Measurements from ENCODE around the gene C16orf86.

Gene C16orf86

DNA sequence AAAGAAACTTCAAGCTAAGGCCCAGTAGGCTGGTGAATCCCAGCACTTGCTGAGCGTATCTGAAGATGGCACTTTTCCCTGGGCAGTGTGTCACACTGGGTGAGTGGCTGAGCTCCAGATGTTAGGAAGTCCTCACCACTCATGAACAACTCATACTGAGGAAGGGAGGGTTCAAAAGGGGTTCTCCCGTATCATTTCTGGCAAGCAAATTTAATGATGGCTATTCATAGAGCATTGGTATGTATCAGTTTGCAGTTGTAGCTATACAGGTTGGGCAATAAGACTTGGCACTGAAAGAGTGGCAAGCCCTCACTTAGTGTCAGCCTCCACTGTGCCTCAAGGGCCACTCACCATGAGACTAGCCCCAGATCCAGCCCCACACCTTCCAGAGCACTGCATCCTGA lies 41.8 kb downstream of the C16orf86 start:
- no CpG with 5 or more reads among the region's 2 CpGs for WGBS (ENCODE audit: insufficient coverage)
- no peaks in the 10 kb centered on the region for H3K4me1 ChIP-seq (ENCODE audit: control extremely low read depth in 1 of 4, control insufficient read depth in 4 of 4, insufficient read depth in 4 of 4, low read length in 3 of 4)
- no peak overlapping the region for H3K4me3 ChIP-seq (ENCODE audit: control insufficient read depth in 1 of 7, extremely low read depth in 1 of 7, insufficient read depth in 4 of 7, low read depth in 2 of 7, low read length in 6 of 7)
- no peaks in the 10 kb centered on the region for H3K27me3 ChIP-seq (replicated peaks in 2 of 5; ENCODE audit: control insufficient read depth in 4 of 5, insufficient read depth in 5 of 5, low read length in 4 of 5)
- H3K27ac ChIP-seq (ENCODE audit: insufficient read depth in 1 of 2, low read depth in 1 of 2, low read length in 2 of 2, poor library complexity in 1 of 2, severe bottlenecking in 2 of 2), result no peak overlapping the region
- ChIA-PET POLR2A (interaction anchor here (0.8 kb wide), 1 partner anchor 377 kb away, joined by 3 read pairs; no protein-coding TSS in a partner anchor), CTCF (interaction anchor here (0.7 kb wide), 1 partner anchor 24 kb away, joined by 3 read pairs; no protein-coding TSS in a partner anchor)
- no peaks in the 10 kb centered on the region for H3K36me3 ChIP-seq (ENCODE audit: control insufficient read depth in 4 of 4, insufficient read depth in 4 of 4, low read length in 3 of 4)
- no peaks in the 10 kb centered on the region for H3K9me3 ChIP-seq (ENCODE audit: control extremely low read depth in 1 of 5, control insufficient read depth in 4 of 5, insufficient read depth in 2 of 5, low read depth in 1 of 5, low read length in 4 of 5)
- DNase-seq, result no peak

DNA sequence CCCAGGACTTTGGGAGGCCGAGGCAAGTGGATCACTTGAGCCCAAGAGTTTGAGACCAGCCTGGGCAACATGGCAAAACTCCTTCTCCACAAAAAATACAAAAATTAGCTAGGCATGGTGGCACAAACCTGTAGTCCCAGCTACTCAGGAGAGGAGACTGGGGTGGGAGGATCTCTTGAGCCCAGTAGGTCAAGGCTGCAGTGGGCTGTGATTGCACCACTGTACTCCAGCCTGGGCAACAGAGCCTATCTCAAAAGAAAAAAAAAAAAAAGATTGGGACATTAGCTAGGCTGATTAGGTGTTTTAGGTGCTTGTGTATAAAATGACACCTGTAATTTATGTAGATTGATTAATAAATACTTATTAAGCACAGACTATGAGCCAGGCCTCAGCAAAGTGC lies 42.4 kb downstream of the C16orf86 start:
- DNase-seq, result no peak
- H3K27ac ChIP-seq (ENCODE audit: insufficient read depth in 1 of 2, low read depth in 1 of 2, low read length in 2 of 2, poor library complexity in 1 of 2, severe bottlenecking in 2 of 2), result no peak overlapping the region
- ChIA-PET CTCF (no interaction called here), POLR2A (interaction anchor here (0.6 to 0.7 kb wide), 2 partner anchors 66 to 775 kb away, joined by 3 read pairs; partner anchors contain the start of gene CIAO2B)
- WGBS (ENCODE audit: insufficient coverage), result 100% methylated on average over 1 of the region's 1 CpG
- no peaks in the 10 kb centered on the region for H3K9me3 ChIP-seq (ENCODE audit: control extremely low read depth in 1 of 5, control insufficient read depth in 4 of 5, insufficient read depth in 2 of 5, low read depth in 1 of 5, low read length in 4 of 5)
- no peak overlapping the region for H3K4me3 ChIP-seq (ENCODE audit: control insufficient read depth in 1 of 7, extremely low read depth in 1 of 7, insufficient read depth in 4 of 7, low read depth in 2 of 7, low read length in 6 of 7)
- H3K36me3 ChIP-seq (ENCODE audit: control insufficient read depth in 4 of 4, insufficient read depth in 4 of 4, low read length in 3 of 4), result no peaks in the 10 kb centered on the region
- H3K4me1 ChIP-seq (ENCODE audit: control extremely low read depth in 1 of 4, control insufficient read depth in 4 of 4, insufficient read depth in 4 of 4, low read length in 3 of 4), result no peaks in the 10 kb centered on the region
- no peaks in the 10 kb centered on the region for H3K27me3 ChIP-seq (replicated peaks in 2 of 5; ENCODE audit: control insufficient read depth in 4 of 5, insufficient read depth in 5 of 5, low read length in 4 of 5)

DNA sequence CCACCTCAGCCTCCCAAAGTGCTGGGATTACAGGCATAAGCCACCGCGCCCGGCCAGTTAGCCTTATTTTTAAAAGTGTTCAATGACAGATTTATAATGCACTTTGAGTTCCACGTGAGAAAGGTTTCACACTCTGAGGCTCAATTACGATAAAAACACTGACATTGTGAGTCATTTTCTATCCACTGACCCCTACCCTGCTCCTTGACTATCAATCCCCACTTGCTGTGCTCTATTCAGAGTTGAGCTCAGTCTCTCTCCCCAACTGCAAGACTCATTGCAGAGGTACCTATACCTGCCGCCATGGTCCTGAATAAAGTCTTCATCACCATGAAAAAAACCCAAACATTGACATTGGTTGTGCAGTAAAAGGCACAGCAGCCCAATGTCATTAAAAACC lies 44.0 kb downstream of the C16orf86 start:
- no peaks in the 10 kb centered on the region for H3K9me3 ChIP-seq (ENCODE audit: control extremely low read depth in 1 of 5, control insufficient read depth in 4 of 5, insufficient read depth in 2 of 5, low read depth in 1 of 5, low read length in 4 of 5)
- no peak overlapping the region for H3K4me3 ChIP-seq (ENCODE audit: control insufficient read depth in 1 of 7, extremely low read depth in 1 of 7, insufficient read depth in 4 of 7, low read depth in 2 of 7, low read length in 6 of 7)
- DNase-seq, result no peak
- POLR2A ChIA-PET, result no interaction called here
- no CpG with 5 or more reads among the region's 6 CpGs for WGBS (ENCODE audit: insufficient coverage)
- H3K4me1 ChIP-seq (ENCODE audit: control extremely low read depth in 1 of 4, control insufficient read depth in 4 of 4, insufficient read depth in 4 of 4, low read length in 3 of 4), result no peaks in the 10 kb centered on the region
- no peaks in the 10 kb centered on the region for H3K36me3 ChIP-seq (ENCODE audit: control insufficient read depth in 4 of 4, insufficient read depth in 4 of 4, low read length in 3 of 4)
- no peak overlapping the region for H3K27ac ChIP-seq (ENCODE audit: insufficient read depth in 1 of 2, low read depth in 1 of 2, low read length in 2 of 2, poor library complexity in 1 of 2, severe bottlenecking in 2 of 2)
- CTCF ChIA-PET, result no interaction called here
- H3K27me3 ChIP-seq (replicated peaks in 2 of 5; ENCODE audit: control insufficient read depth in 4 of 5, insufficient read depth in 5 of 5, low read length in 4 of 5), result no peaks in the 10 kb centered on the region

DNA sequence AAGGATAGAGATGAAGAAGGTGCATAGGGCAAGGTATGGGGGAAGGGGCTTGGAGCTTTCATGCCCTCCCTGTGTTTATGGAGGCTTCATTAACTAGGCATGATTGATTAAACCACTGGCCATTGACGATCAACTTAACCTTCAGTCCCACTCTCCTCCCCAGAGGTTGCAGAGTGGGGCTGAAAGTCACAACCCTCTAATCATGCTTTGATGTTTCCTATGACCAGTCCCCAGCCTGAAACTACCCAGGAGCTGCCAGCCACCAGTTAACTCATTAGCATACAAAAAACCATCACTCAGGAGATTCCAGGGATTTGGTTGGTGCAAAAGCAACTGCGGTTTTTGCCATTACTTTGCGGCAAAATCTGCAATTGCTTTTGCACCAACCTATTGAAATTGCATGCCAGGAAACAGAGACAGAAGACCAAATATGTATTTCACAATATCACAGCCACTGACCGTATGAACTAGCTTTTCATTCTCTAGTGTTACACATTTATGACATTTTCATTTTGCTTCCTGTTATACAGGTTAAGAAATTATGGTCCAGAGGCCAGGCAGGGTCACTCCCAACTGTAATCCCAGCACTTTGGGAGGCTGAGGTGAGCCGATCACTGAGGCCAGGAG lies 47.1 kb downstream of the C16orf86 start:
- H3K9me3 ChIP-seq (ENCODE audit: control extremely low read depth in 1 of 5, control insufficient read depth in 4 of 5, insufficient read depth in 2 of 5, low read depth in 1 of 5, low read length in 4 of 5), result no peaks in the 10 kb centered on the region
- H3K4me3 ChIP-seq (ENCODE audit: control insufficient read depth in 1 of 7, extremely low read depth in 1 of 7, insufficient read depth in 4 of 7, low read depth in 2 of 7, low read length in 6 of 7), result no peak overlapping the region
- no peak overlapping the region for H3K27ac ChIP-seq (ENCODE audit: insufficient read depth in 1 of 2, low read depth in 1 of 2, low read length in 2 of 2, poor library complexity in 1 of 2, severe bottlenecking in 2 of 2)
- H3K4me1 ChIP-seq (ENCODE audit: control extremely low read depth in 1 of 4, control insufficient read depth in 4 of 4, insufficient read depth in 4 of 4, low read length in 3 of 4), result peaks cover 3 to 12% (median 9%) of the 10 kb centered on the region in 4 experiments
- ChIA-PET POLR2A (no interaction called here), CTCF (interaction anchor here (1.7 to 2.2 kb wide), 2 partner anchors 11 to 43 kb away, joined by 5 to 7 read pairs; no protein-coding TSS in a partner anchor)
- 96% methylated on average over 4 of the region's 5 CpGs for WGBS (ENCODE audit: insufficient coverage)
- H3K27me3 ChIP-seq (replicated peaks in 2 of 5; ENCODE audit: control insufficient read depth in 4 of 5, insufficient read depth in 5 of 5, low read length in 4 of 5), result no peaks in the 10 kb centered on the region
- peaks cover 0 to 2% (median 0%) of the 10 kb centered on the region in 4 experiments for H3K36me3 ChIP-seq (ENCODE audit: control insufficient read depth in 4 of 4, insufficient read depth in 4 of 4, low read length in 3 of 4)
- DNase-seq, result no peak

DNA sequence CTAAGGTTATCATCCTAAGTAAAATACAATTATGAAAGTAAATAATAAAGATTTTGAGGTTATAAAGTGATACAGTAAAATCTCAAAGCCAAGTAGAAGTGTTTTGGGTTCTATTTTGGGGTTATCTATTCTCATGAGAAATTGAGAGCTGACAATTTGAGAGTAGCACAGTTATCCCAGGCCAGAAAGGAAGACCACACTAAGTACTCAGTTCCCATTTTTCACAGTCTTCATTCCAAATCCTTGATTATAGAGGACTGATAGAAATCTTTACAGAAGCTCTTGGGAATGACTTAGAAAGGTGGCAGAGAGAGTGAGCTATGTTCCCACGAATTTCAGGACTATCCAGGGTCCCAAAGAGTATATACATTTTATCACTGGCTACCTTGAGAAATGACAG lies 47.9 kb downstream of the C16orf86 start:
- no peak overlapping the region for H3K27ac ChIP-seq (ENCODE audit: insufficient read depth in 1 of 2, low read depth in 1 of 2, low read length in 2 of 2, poor library complexity in 1 of 2, severe bottlenecking in 2 of 2)
- peaks cover 3 to 16% (median 10%) of the 10 kb centered on the region in 4 experiments for H3K4me1 ChIP-seq (ENCODE audit: control extremely low read depth in 1 of 4, control insufficient read depth in 4 of 4, insufficient read depth in 4 of 4, low read length in 3 of 4)
- H3K4me3 ChIP-seq (ENCODE audit: control insufficient read depth in 1 of 7, extremely low read depth in 1 of 7, insufficient read depth in 4 of 7, low read depth in 2 of 7, low read length in 6 of 7), result no peak overlapping the region
- H3K27me3 ChIP-seq (replicated peaks in 2 of 5; ENCODE audit: control insufficient read depth in 4 of 5, insufficient read depth in 5 of 5, low read length in 4 of 5), result no peaks in the 10 kb centered on the region
- H3K36me3 ChIP-seq (ENCODE audit: control insufficient read depth in 4 of 4, insufficient read depth in 4 of 4, low read length in 3 of 4), result peaks cover 0 to 2% (median 0%) of the 10 kb centered on the region in 4 experiments
- ChIA-PET POLR2A (no interaction called here), CTCF (interaction anchor here (1.4 to 2.2 kb wide), 3 partner anchors 9 to 43 kb away, joined by 5 to 7 read pairs (median 7); no protein-coding TSS in a partner anchor)
- DNase-seq, result no peak
- H3K9me3 ChIP-seq (ENCODE audit: control extremely low read depth in 1 of 5, control insufficient read depth in 4 of 5, insufficient read depth in 2 of 5, low read depth in 1 of 5, low read length in 4 of 5), result no peaks in the 10 kb centered on the region
- WGBS (ENCODE audit: insufficient coverage), result no CpG with 5 or more reads among the region's 1 CpG

DNA sequence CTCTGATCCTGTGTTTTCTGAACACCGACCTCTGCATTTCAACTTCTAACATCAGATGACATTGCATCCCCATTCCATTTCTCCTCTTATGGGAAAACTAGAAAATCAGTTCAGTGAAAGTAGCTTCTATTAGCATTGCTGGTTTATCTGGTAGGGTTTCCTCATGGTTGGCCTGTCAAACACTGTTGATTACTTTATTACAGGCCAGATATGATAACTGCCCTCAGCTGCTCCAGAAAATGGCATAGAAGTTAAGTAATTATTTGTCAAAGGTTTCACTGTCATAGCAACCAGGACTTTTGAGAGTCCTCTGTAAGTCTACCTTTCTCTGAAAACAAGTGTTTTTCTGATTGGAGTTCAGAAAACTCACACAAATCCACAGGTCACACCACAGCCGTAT lies 49.5 kb downstream of the C16orf86 start:
- DNase-seq, result no peak
- no peaks in the 10 kb centered on the region for H3K27me3 ChIP-seq (replicated peaks in 2 of 5; ENCODE audit: control insufficient read depth in 4 of 5, insufficient read depth in 5 of 5, low read length in 4 of 5)
- ChIA-PET POLR2A (no interaction called here), CTCF (interaction anchor here (0.7 to 1.3 kb wide), 2 partner anchors 10 to 43 kb away, joined by 3 to 4 read pairs; no protein-coding TSS in a partner anchor)
- H3K9me3 ChIP-seq (ENCODE audit: control extremely low read depth in 1 of 5, control insufficient read depth in 4 of 5, insufficient read depth in 2 of 5, low read depth in 1 of 5, low read length in 4 of 5), result no peaks in the 10 kb centered on the region
- no peak overlapping the region for H3K4me3 ChIP-seq (ENCODE audit: control insufficient read depth in 1 of 7, extremely low read depth in 1 of 7, insufficient read depth in 4 of 7, low read depth in 2 of 7, low read length in 6 of 7)
- H3K36me3 ChIP-seq (ENCODE audit: control insufficient read depth in 4 of 4, insufficient read depth in 4 of 4, low read length in 3 of 4), result peaks cover 0 to 2% (median 0%) of the 10 kb centered on the region in 4 experiments
- 91% methylated on average over 1 of the region's 2 CpGs for WGBS (ENCODE audit: insufficient coverage)
- no peak overlapping the region for H3K27ac ChIP-seq (ENCODE audit: insufficient read depth in 1 of 2, low read depth in 1 of 2, low read length in 2 of 2, poor library complexity in 1 of 2, severe bottlenecking in 2 of 2)
- H3K4me1 ChIP-seq (ENCODE audit: control extremely low read depth in 1 of 4, control insufficient read depth in 4 of 4, insufficient read depth in 4 of 4, low read length in 3 of 4), result peaks cover 3 to 25% (median 18%) of the 10 kb centered on the region in 4 experiments
